MM.1S (cell line): ENCODE data around the gene SPINT2.

Source experiments
- EZH2 ChIP-seq: fragments of 300-600 bp; sonication (generic); optimal IDR thresholded peaks from 2 replicates; pipeline ENCODE3; 2017; ENCODE audit warnings: low read depth, mild to moderate bottlenecking, antibody characterized with exemption, low read length, mixed read lengths
- EZH2phosphoT487 ChIP-seq: fragments of 300-600 bp; sonication (generic); IDR thresholded peaks from 2 replicates; pipeline ENCODE4 v1.6.1; 2018; ENCODE audit warnings: antibody characterized with exemption, low read length
- TF ChIP-seq, protein P1 (sequence below): fragments of 300-600 bp; sonication (generic); IDR thresholded peaks from 2 replicates; pipeline ENCODE4 v1.5.1; 2016; ENCODE audit warnings: antibody characterized with exemption, low read length, mixed read lengths

DNA sequence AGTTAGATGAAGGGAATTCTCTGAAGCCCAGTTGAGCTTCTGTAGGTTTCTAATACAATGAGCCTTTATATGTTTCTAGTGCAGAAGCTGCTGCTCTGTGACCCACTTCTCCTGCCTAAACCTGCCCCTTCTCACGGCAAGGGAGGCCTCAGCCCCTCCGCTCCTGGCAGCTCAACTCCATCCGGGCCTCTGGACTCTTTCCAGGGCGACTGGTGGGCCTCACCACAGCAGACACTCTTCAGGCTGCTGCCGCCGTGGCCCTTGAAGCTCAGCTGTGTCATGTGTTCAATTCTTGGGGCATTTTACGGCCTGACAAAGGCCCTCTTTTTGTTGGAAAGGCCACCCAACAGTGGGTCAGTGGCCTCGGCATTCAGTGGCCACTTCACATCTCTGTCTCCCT, 29.7 kb downstream of the SPINT2 start:
- TF ChIP-seq, protein P1, sequence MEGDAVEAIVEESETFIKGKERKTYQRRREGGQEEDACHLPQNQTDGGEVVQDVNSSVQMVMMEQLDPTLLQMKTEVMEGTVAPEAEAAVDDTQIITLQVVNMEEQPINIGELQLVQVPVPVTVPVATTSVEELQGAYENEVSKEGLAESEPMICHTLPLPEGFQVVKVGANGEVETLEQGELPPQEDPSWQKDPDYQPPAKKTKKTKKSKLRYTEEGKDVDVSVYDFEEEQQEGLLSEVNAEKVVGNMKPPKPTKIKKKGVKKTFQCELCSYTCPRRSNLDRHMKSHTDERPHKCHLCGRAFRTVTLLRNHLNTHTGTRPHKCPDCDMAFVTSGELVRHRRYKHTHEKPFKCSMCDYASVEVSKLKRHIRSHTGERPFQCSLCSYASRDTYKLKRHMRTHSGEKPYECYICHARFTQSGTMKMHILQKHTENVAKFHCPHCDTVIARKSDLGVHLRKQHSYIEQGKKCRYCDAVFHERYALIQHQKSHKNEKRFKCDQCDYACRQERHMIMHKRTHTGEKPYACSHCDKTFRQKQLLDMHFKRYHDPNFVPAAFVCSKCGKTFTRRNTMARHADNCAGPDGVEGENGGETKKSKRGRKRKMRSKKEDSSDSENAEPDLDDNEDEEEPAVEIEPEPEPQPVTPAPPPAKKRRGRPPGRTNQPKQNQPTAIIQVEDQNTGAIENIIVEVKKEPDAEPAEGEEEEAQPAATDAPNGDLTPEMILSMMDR = no peak
- TF ChIP-seq EZH2 (no peak), EZH2phosphoT487 (no peak)
